ENCODE data around the gene SLC13A3.

DNA sequence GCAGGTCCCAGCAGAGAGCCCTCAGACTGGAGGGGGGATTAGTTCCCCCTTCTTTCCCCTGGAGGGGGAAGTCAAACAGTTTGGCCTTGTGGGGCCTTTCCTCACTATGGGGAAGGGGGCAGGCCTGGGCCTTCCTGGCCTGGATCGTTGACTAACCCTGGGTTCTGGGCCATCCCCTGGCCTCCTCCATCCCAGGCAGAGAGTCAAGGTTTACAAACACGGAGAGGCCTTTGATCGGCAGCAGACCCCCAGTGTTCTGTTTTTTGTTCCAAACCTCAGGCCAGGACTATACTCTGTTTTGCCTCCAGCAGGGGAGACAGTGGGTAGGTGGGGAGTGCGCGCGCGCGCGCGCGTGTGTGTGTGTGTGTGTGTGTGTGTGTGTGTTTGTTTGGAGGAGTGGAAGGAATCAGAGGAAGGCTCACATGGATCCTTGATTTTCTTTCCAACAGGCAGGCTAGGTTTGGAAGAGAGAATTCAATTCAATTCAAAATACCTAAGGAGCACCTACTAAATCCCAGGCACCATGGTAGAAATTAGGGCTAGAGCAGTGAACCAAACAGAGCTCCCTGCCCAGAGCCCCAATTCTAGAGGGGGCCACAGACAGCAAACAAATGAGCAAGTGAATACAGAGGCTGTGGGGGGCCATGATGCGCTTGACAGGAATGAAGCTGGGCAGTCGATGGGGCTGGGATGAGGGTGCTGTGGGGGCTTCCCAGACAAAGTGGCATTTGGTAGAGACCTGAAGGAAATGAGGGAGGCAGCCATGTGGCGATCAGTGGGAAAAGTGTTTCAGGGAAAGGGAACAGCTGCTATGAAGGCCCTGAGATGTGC lies 23.2 kb upstream of the SLC13A3 start:
- TF ChIP-seq, protein P1, sequence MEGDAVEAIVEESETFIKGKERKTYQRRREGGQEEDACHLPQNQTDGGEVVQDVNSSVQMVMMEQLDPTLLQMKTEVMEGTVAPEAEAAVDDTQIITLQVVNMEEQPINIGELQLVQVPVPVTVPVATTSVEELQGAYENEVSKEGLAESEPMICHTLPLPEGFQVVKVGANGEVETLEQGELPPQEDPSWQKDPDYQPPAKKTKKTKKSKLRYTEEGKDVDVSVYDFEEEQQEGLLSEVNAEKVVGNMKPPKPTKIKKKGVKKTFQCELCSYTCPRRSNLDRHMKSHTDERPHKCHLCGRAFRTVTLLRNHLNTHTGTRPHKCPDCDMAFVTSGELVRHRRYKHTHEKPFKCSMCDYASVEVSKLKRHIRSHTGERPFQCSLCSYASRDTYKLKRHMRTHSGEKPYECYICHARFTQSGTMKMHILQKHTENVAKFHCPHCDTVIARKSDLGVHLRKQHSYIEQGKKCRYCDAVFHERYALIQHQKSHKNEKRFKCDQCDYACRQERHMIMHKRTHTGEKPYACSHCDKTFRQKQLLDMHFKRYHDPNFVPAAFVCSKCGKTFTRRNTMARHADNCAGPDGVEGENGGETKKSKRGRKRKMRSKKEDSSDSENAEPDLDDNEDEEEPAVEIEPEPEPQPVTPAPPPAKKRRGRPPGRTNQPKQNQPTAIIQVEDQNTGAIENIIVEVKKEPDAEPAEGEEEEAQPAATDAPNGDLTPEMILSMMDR (IDR thresholded peaks at IDR 0.05; ENCODE audit: insufficient read depth, low read depth, low read length): no peak
- no peak for TF ChIP-seq EZH2 (IDR thresholded peaks at IDR 0.05; ENCODE audit: insufficient read depth, low read length)

All from astrocyte (in vitro differentiated cells and primary cell).